Endothelial cell (in vitro differentiated cells): ENCODE measurements around the gene PALM3. TPM values are rescaled to one million over a fixed set of nuclear protein-coding genes. Genes with fewer than 3 reads are reported as not detected.

Experiments
- DNase-seq: peaks from one replicate; pipeline ENCODE4 v3.0.0; 2021; ENCODE audit warnings: low spot score
- H3K27ac Mint-ChIP-seq: one replicate; pipeline ENCODE4 v1.8.0; 2021; ENCODE audit warnings: mixed read lengths, inconsistent platforms; ENCODE audit not compliant: unreplicated experiment
- H3K27me3 Mint-ChIP-seq: one replicate; pipeline ENCODE4 v1.8.0; 2021; ENCODE audit warnings: mild to moderate bottlenecking, moderate library complexity, mixed read lengths, inconsistent platforms; ENCODE audit not compliant: unreplicated experiment
- H3K36me3 Mint-ChIP-seq: one replicate; pipeline ENCODE4 v1.8.0; 2021; ENCODE audit warnings: mild to moderate bottlenecking, low read depth, mixed read lengths, inconsistent platforms; ENCODE audit not compliant: unreplicated experiment
- H3K4me1 Mint-ChIP-seq: one replicate; pipeline ENCODE4 v1.8.0; 2021; ENCODE audit warnings: mild to moderate bottlenecking, mixed read lengths, inconsistent platforms; ENCODE audit not compliant: unreplicated experiment
- H3K4me3 Mint-ChIP-seq: one replicate; pipeline ENCODE4 v1.8.0; 2021; ENCODE audit warnings: mild to moderate bottlenecking, mixed read lengths, inconsistent platforms; ENCODE audit not compliant: unreplicated experiment
- H3K9me3 Mint-ChIP-seq: one replicate; pipeline ENCODE4 v1.8.0; 2021; ENCODE audit warnings: mixed read lengths, inconsistent platforms; ENCODE audit not compliant: unreplicated experiment
- CTCF ChIP-seq: fragments of 200-600 bp; sonication (generic); IDR thresholded peaks from one replicate; pipeline ENCODE4 v1.5.0; 2021; ENCODE audit warnings: antibody characterized with exemption; ENCODE audit not compliant: unreplicated experiment
- total RNA-seq: library from RNA; stranded (reverse); fragmentation: NEBNext Ultra II Directional; extraction: Animal tissue kit (Norgen Biotek cat#: 25700); gene quantifications from one replicate; pipeline ENCODE4 v1.2.1, GENCODE V29; 2021; ENCODE audit not compliant: unreplicated experiment

PALM3 gene
- total RNA-seq, 1 donor from 2014 or later, result 0.90 TPM

- H3K4me3 Mint-ChIP-seq, result peak overlapping the region; percentile 25
- no peak for TF ChIP-seq CTCF
- H3K27ac Mint-ChIP-seq, result no peak overlapping the region
- H3K36me3 Mint-ChIP-seq, result no peaks in the 10 kb centered on the region
- H3K4me1 Mint-ChIP-seq, result peaks cover 3% of the 10 kb centered on the region
- no peaks in the 10 kb centered on the region for H3K9me3 Mint-ChIP-seq
- H3K27me3 Mint-ChIP-seq, result peaks cover 10% of the 10 kb centered on the region
- no peak for DNase-seq
Observed at GRCh38 chr19:14070268-14071050, 8.6 kb upstream of the PALM3 start.

GRCh38 chr19:14066134-14066533 is 4.3 kb upstream of the PALM3 start:
- H3K36me3 Mint-ChIP-seq, result no peaks in the 10 kb centered on the region
- DNase-seq, result no peak
- H3K4me1 Mint-ChIP-seq, result no peaks in the 10 kb centered on the region
- H3K9me3 Mint-ChIP-seq, result no peaks in the 10 kb centered on the region
- no peak for TF ChIP-seq CTCF
- no peak overlapping the region for H3K27ac Mint-ChIP-seq
- H3K4me3 Mint-ChIP-seq, result no peak overlapping the region
- peaks cover 2% of the 10 kb centered on the region for H3K27me3 Mint-ChIP-seq

- TF ChIP-seq CTCF, result no peak
- DNase-seq, result no peak
- Mint-ChIP-seq H3K36me3 (no peaks in the 10 kb centered on the region), H3K27ac (no peak overlapping the region), H3K27me3 (peaks cover 4% of the 10 kb centered on the region), H3K9me3 (no peaks in the 10 kb centered on the region), H3K4me1 (peaks cover 8% of the 10 kb centered on the region), H3K4me3 (no peak overlapping the region)
Observed at GRCh38 chr19:14063105-14063504, 1.2 kb upstream of the PALM3 start.

GRCh38 chr19:14062558-14062855 is 631 bp upstream of the PALM3 start:
- H3K4me3 Mint-ChIP-seq, result no peak overlapping the region

More at GRCh38 chr19:14062558-14062855, 631 bp upstream of the PALM3 start:
- no peak for DNase-seq
- no peak overlapping the region for H3K27ac Mint-ChIP-seq
- TF ChIP-seq CTCF, result no peak
- peaks cover 8% of the 10 kb centered on the region for H3K4me1 Mint-ChIP-seq
- no peaks in the 10 kb centered on the region for H3K9me3 Mint-ChIP-seq
- no peaks in the 10 kb centered on the region for H3K36me3 Mint-ChIP-seq
- peaks cover 4% of the 10 kb centered on the region for H3K27me3 Mint-ChIP-seq
